PC-9 (cell line): ENCODE data around the gene NCAPG. TPM values are rescaled to one million over a fixed set of nuclear protein-coding genes. Genes with fewer than 3 reads are reported as not detected.

Experiments used
- Bru-seq: library from RNA; stranded (reverse); fragments of 400-500 nt; gene quantifications from one replicate; lab custom pipeline; 2021; lab: Mats Ljungman, UMichigan
- BruChase-seq, 2 experiments: library from RNA; stranded (reverse); fragments of 400-500 nt; gene quantifications; one replicate each; lab custom pipeline; 2021; lab: Mats Ljungman, UMichigan
- BruUV-seq: library from RNA; stranded (reverse); fragments of 400-500 nt; replicated peaks from 2 replicates; lab custom pipeline; 2021; lab: Mats Ljungman, UMichigan
- CTCF ChIA-PET: fragments of 300-600 bp; sonication (Branson Sonifier 250); formaldehyde crosslinking; loops from one replicate; lab custom pipeline; 2022; ENCODE audit warnings: antibody characterized with exemption; lab: Charles Lee
- POLR2A ChIA-PET: fragments of 300-600 bp; sonication (Branson Sonifier 250); formaldehyde crosslinking; loops from one replicate; lab custom pipeline; 2022; ENCODE audit warnings: antibody characterized with exemption; ENCODE audit not compliant: unreplicated experiment; lab: Charles Lee
- DNase-seq, 2 experiments: peaks; one replicate each; pipeline versions ENCODE4 v3.0.0 to v3.0.0-alpha.2; 2015 to 2022; ENCODE audit warnings: mixed read lengths in 1 of 2
- H2AFZ ChIP-seq: fragments of 200-600 bp; sonication (generic); 2 replicates; pipeline ENCODE4 v1.8.1; 2017; ENCODE audit warnings: antibody characterized with exemption
- H3F3A ChIP-seq: fragments of 200-600 bp; sonication (generic); 2 replicates; pipeline ENCODE4 v1.8.1; 2017; ENCODE audit warnings: antibody characterized with exemption, mild to moderate bottlenecking, low read depth; ENCODE audit not compliant: insufficient read depth
- H3K27ac ChIP-seq: fragments of 200-600 bp; sonication (generic); 2 replicates; pipeline ENCODE4 v1.6.1; 2016; ENCODE audit warnings: mixed run types
- H3K27me3 ChIP-seq: fragments of 200-600 bp; sonication (generic); 2 replicates; pipeline ENCODE4 v1.6.1; 2016; ENCODE audit warnings: low read depth, mixed run types; ENCODE audit not compliant: insufficient read depth
- H3K36me3 ChIP-seq: fragments of 200-600 bp; sonication (generic); 2 replicates; pipeline ENCODE4 v1.6.1; 2016; ENCODE audit warnings: low read depth, mixed run types
- H3K4me1 ChIP-seq: fragments of 200-600 bp; sonication (generic); replicated peaks from 2 replicates; pipeline ENCODE4 v1.6.1; 2016; ENCODE audit warnings: mixed run types; ENCODE audit not compliant: insufficient read depth
- H3K4me2 ChIP-seq: fragments of 200-600 bp; sonication (generic); 2 replicates; pipeline ENCODE4 v1.6.1; 2017; ENCODE audit warnings: mixed run types
- H3K4me3 ChIP-seq: fragments of 200-600 bp; sonication (generic); 2 replicates; pipeline ENCODE4 v1.6.1; 2016; ENCODE audit warnings: mixed run types
- H3K79me2 ChIP-seq: fragments of 200-600 bp; sonication (generic); 2 replicates; pipeline ENCODE4 v1.6.1; 2017; ENCODE audit warnings: low read depth, mixed run types
- H3K9me2 ChIP-seq: fragments of 200-600 bp; sonication (generic); 2 replicates; pipeline ENCODE4 v1.8.1; 2017; ENCODE audit warnings: mild to moderate bottlenecking; ENCODE audit not compliant: insufficient read depth
- H3K9me3 ChIP-seq: fragments of 200-600 bp; sonication (generic); 2 replicates; pipeline ENCODE4 v1.8.1; 2016; ENCODE audit warnings: low read depth; ENCODE audit not compliant: insufficient read depth
- H4K20me1 ChIP-seq: fragments of 200-600 bp; sonication (generic); 2 replicates; pipeline ENCODE4 v1.8.1; 2017; ENCODE audit not compliant: insufficient read depth
- EZH2 ChIP-seq: fragments of 200-600 bp; sonication (generic); IDR thresholded peaks from 2 replicates; pipeline ENCODE4 v1.8.0; 2017; ENCODE audit warnings: antibody characterized with exemption, low read depth
- intact Hi-C: fragments of 100-400 bp; cut with micrococcal nuclease; formaldehyde crosslinking; loops from one replicate; pipeline ENCODE4 v1.10.0; 2022; ENCODE audit not compliant: unreplicated experiment
- long read RNA-seq: library from polyadenylated mRNA; stranded (forward); transcript quantifications from one replicate; pipeline ENCODE4 v2.0.0, GENCODE V29; 2022
- total RNA-seq: library from RNA; stranded (reverse); gene quantifications from 2 replicates; pipeline ENCODE4 v1.2.3, GENCODE V29; 2021
- TF ChIP-seq, protein P1 (sequence below): fragments of 200-600 bp; sonication (generic); conservative IDR thresholded peaks from 2 replicates; pipeline ENCODE4 v1.6.1; 2017; ENCODE audit warnings: mixed run types, antibody characterized with exemption, mild to moderate bottlenecking, moderate library complexity

The NCAPG gene, protein sequence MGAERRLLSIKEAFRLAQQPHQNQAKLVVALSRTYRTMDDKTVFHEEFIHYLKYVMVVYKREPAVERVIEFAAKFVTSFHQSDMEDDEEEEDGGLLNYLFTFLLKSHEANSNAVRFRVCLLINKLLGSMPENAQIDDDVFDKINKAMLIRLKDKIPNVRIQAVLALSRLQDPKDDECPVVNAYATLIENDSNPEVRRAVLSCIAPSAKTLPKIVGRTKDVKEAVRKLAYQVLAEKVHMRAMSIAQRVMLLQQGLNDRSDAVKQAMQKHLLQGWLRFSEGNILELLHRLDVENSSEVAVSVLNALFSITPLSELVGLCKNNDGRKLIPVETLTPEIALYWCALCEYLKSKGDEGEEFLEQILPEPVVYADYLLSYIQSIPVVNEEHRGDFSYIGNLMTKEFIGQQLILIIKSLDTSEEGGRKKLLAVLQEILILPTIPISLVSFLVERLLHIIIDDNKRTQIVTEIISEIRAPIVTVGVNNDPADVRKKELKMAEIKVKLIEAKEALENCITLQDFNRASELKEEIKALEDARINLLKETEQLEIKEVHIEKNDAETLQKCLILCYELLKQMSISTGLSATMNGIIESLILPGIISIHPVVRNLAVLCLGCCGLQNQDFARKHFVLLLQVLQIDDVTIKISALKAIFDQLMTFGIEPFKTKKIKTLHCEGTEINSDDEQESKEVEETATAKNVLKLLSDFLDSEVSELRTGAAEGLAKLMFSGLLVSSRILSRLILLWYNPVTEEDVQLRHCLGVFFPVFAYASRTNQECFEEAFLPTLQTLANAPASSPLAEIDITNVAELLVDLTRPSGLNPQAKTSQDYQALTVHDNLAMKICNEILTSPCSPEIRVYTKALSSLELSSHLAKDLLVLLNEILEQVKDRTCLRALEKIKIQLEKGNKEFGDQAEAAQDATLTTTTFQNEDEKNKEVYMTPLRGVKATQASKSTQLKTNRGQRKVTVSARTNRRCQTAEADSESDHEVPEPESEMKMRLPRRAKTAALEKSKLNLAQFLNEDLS
- total RNA-seq: 36.8 and 53.7 TPM in 2 replicates
- percentile 93 among the genes with signal in this experiment for Bru-seq, nascent RNA
- percentile 86 among the genes with signal in this experiment for BruChase-seq, experiment 1, labeled RNA remaining after a 2-hour chase
- BruChase-seq, experiment 2, labeled RNA remaining after a 6-hour chase: percentile 87 among the genes with signal in this experiment
- long read RNA-seq, full-length matches to known transcripts: 95 of 113 reads
- long read RNA-seq, partial matches to known transcripts: 6 of 113 reads
- long read RNA-seq, other reads (novel, unspliced or antisense): 12 of 113 reads

DNA sequence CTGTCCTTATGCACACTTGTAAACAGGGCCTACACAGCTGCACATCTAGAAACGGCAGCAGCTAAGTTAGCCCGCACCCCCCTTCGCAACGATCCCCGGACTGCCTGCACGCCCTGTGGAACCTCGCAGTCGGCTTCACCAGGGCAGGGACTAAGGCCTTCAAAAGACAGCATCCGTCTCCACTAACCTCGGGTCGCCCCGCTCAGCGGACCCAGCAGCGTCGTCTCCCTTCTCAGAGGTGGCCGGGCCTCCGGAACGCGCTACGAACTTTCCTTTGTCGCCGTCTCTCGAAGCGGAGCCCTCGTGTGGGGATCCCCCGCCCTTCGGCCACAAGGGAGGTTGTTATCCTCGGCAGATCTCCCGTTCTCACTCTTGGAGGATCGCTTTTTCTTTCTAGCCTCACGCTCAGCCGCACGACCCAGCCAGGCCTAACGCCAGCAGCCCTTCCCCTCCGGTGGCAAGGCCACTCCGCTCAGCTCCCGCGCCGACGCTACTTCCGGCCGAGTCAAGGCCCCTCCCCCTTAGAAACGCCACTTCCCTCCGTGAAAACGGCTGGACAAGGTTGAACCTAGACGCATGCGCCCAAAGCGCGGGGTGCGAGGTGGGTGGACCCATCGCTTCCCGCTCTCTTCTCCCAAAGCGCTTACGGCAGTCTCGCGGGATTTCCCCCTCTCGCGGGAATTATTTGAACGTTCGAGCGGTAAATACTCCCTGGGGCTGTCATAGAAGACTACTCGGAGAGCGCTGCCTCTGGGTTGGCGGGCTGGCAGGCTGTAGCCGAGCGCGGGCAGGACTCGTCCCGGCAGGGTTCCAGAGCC lies at the start of gene NCAPG, which contains the start of gene DCAF16:
NCAPG (plus strand) TSS at position 720 of the 818 bp plus-strand sequence. CDS start 99 bp downstream, outside the sequence.
DCAF16 (minus strand) TSS at position 498 of the 818 bp plus-strand sequence. CDS start 6,616 bp downstream, outside the sequence.
- H3F3A ChIP-seq: no peaks in the 10 kb centered on the region
- H3K4me1 ChIP-seq: peaks cover 35% of the 10 kb centered on the region
- H2AFZ ChIP-seq: peak within 1 kb of the TSS; percentile 91
- peaks cover 27% of the 10 kb centered on the region for H4K20me1 ChIP-seq
- TSS peak; percentile 76 for BruUV-seq
- H3K4me3 ChIP-seq: peak within 1 kb of the TSS; percentile 89
- TF ChIP-seq, protein P1, sequence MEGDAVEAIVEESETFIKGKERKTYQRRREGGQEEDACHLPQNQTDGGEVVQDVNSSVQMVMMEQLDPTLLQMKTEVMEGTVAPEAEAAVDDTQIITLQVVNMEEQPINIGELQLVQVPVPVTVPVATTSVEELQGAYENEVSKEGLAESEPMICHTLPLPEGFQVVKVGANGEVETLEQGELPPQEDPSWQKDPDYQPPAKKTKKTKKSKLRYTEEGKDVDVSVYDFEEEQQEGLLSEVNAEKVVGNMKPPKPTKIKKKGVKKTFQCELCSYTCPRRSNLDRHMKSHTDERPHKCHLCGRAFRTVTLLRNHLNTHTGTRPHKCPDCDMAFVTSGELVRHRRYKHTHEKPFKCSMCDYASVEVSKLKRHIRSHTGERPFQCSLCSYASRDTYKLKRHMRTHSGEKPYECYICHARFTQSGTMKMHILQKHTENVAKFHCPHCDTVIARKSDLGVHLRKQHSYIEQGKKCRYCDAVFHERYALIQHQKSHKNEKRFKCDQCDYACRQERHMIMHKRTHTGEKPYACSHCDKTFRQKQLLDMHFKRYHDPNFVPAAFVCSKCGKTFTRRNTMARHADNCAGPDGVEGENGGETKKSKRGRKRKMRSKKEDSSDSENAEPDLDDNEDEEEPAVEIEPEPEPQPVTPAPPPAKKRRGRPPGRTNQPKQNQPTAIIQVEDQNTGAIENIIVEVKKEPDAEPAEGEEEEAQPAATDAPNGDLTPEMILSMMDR: no peak
- no peak for TF ChIP-seq EZH2
- H3K4me2 ChIP-seq: peak within 1 kb of the TSS; percentile 92
- H3K36me3 ChIP-seq: peaks cover 20% of the 10 kb centered on the region
- peak; percentile 94 to 98 for DNase-seq
- H3K79me2 ChIP-seq: peaks cover 97% of the 10 kb centered on the region
- CTCF ChIA-PET: no interaction called here
- peak within 1 kb of the TSS; percentile 74 for H3K27ac ChIP-seq
- POLR2A ChIA-PET: interaction anchor here (0.6 to 0.7 kb wide), 2 partner anchors 17 to 94 kb away, joined by 3 to 5 read pairs; no protein-coding TSS in a partner anchor
- H3K9me3 ChIP-seq: no peaks in the 10 kb centered on the region
- no peaks in the 10 kb centered on the region for H3K9me2 ChIP-seq
- no peaks in the 10 kb centered on the region for H3K27me3 ChIP-seq
- intact Hi-C loops: loop anchor here (1.0 to 10.0 kb wide), 4 partner anchors 196 to 261 kb away; partner anchors contain the start of genes LAP3, LCORL and MED28

DNA sequence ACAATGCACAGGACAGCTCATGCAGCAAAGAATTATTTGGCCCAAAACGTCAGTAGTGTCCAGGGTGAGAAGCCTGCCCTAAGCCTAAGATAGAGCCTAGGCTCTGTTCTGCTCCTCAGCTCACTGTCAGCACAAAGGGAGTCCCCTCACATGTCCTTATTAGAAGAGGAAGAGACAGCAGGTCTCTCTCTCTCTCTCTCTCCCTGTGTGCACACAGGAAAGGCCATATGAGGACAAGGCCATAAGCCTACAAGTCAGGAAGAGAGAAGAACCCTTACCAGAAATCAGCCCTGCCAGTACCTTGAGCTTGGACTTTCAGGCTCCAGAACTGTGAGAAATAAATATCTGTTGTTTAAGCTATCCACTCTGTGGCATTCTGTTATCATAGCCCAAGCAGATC lies 49.7 kb upstream of the NCAPG start:
- intact Hi-C loops: no loop called here
- Histone ChIP-seq H3K4me2 (no peak overlapping the region), H3K4me3 (no peak overlapping the region), H3K9me2 (no peaks in the 10 kb centered on the region), H3K36me3 (no peaks in the 10 kb centered on the region), H4K20me1 (no peaks in the 10 kb centered on the region), H3F3A (no peaks in the 10 kb centered on the region), H3K9me3 (no peaks in the 10 kb centered on the region), H2AFZ (no peak overlapping the region), H3K27ac (no peak overlapping the region), H3K27me3 (no peaks in the 10 kb centered on the region), H3K4me1 (no peaks in the 10 kb centered on the region), H3K79me2 (no peaks in the 10 kb centered on the region)
- ChIA-PET CTCF (no interaction called here), POLR2A (no interaction called here)
- TF ChIP-seq, protein P1: no peak
- TF ChIP-seq EZH2: no peak
- BruUV-seq: no TSS peak
- no peak for DNase-seq
